GM19043 (cell line): Measurements from ENCODE around the gene CRYBG3.
"Not testable (repeated sequence)": the region's sequence is repeated elsewhere in the genome, so short reads cannot be mapped to it uniquely, and the experiment has no call there.

Experiments used
- ATAC-seq: cut with Tn5 transposase; IDR thresholded peaks from one replicate; pipeline ENCODE4 v1.9.1; 2021; ENCODE audit warnings: low read depth; ENCODE audit not compliant: unreplicated experiment

CRYBG3 gene

GRCh38 chr3:97895216-97895615, 73.4 kb downstream of the CRYBG3 start:
- peak; percentile 61 for ATAC-seq

DNA sequence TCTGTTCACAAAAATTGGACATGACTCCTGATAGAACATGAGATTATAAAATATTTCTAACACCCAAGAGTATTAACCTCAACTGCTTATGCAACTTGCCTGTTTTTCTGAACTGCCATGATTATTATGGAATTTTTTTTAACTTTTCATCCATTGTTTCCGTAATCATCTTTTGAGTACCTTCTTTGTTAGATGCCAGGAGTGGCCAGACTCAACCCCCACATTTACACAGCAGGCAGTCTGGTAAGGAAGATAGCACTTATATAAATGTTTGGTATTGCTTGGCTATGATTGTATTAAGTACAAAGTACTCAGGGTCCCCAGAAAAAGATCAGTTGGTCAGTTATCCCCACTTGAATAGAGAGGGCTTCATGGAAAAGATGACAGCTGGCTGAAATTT, 74.3 kb downstream of the CRYBG3 start:
- no peak for ATAC-seq

DNA sequence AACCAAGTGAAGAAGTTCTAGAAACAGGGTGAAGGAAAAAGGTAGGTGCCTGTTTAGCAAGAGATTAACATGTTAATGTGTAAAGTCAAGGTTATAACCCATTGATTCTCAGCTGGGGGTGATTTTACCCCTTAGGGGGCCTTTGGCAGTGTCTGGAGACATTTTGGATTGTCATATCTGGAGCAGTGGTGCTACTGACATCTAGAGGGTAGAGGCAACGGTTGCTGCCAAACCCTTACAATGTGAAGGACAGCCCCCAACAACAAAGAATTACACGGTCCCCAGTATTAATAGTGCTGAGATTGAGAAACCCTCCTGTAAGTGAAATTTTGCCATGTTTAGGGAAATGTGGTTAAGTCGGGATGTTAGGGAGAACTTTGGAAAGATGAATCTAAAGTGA, 74.7 kb downstream of the CRYBG3 start:
- ATAC-seq = no peak

DNA sequence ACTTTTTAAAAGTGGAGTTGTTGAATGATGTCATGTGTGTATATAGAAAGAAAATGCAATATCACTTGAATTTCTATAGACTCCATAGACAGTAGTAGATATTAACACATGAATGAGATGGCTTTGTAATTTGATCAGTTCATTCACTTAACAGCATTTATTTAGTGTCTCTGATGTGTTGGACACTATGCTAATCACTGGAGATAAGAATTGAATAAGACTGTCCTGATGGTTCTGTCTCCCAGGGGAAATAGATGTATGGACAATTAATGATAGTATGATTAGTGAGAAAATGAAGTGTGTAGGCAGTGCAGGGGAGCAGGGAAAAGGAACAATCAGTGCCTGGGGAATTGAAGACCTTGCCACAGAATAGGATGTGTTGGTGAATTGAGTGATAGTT, 77.5 kb downstream of the CRYBG3 start:
- ATAC-seq = no peak

GRCh38 chr3:97901313-97902248, 79.8 kb downstream of the CRYBG3 start:
- ATAC-seq = no peak

DNA sequence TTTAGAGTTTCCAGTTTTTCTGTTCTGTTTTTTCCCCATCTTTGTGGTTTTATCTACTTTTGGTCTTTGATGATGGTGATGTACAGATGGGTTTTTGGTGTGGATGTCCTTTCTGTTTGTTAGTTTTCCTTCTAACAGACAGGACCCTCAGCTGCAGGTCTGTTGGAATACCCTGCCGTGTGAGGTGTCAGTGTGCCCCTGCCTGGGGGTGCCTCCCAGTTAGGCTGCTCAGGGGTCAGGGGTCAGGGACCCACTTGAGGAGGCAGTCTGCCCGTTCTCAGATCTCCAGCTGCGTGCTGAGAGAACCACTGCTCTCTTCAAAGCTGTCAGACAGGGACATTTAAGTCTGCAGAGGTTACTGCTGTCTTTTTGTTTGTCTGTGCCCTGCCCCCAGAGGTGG, 88.0 kb downstream of the CRYBG3 start:
- not testable (repeated sequence) for ATAC-seq

- not testable (repeated sequence) for ATAC-seq
These were observed 88.5 kb downstream of the CRYBG3 start for GRCh38 chr3:97910236-97910831.

- no peak for ATAC-seq
These were observed 89.1 kb downstream of the CRYBG3 start for GRCh38 chr3:97910931-97911351.

DNA sequence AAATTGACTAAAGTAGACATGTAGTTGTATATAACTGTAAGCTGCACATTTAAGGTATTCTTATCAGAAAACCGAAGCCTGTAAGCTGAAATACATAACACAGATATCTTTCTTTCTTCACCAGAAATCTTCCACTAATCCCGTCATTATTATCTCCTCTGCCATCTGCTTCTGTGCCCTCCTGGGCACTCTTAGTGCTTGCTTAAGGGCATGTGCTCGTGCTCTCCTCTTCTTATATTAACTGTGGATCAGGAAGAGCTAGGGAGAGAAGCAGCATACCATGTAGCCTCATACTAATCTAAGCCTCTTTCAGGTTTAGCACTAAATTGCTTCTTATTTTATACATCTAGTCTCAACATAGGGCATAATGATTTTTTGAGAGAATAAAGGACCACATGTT, 89.6 kb downstream of the CRYBG3 start:
- ATAC-seq = no peak

- ATAC-seq = no peak
These were observed 92.6 kb downstream of the CRYBG3 start for GRCh38 chr3:97914388-97914787.

GRCh38 chr3:97916576-97916975, 94.8 kb downstream of the CRYBG3 start:
- ATAC-seq = no peak

DNA sequence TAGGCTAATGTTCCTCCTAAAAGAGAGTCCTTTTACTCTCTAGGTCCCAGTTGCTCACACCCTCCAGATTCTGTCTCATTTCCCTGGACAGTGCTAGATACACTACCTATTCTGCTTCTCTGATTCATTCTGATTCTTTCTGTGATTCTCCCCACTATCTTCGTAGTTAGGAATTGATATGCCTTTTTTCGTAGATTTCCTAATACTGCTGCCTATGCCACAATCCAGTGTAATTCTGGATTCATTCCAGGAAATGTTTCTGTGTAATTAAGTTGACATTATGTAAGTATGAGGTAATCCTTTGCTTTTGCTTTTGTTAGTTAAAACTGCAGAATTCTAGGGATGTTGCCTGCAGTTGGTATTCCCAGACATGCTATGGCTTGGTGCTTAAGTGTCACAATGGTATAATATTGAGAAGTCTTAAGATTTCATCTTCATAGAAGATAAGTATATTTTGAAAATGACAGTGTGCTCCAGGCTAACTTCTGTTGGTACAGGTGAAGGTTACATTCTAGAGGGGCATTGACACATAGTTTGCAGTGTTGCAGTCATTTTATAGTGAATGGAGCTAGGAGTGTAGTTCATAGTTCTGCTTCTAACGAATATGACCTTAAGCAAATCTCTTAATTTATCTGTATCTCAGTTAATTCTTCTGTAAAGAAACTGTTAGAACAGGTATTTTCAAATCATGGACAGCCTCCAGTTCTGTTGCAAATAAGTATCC, 96.2 kb downstream of the CRYBG3 start:
- no peak for ATAC-seq

DNA sequence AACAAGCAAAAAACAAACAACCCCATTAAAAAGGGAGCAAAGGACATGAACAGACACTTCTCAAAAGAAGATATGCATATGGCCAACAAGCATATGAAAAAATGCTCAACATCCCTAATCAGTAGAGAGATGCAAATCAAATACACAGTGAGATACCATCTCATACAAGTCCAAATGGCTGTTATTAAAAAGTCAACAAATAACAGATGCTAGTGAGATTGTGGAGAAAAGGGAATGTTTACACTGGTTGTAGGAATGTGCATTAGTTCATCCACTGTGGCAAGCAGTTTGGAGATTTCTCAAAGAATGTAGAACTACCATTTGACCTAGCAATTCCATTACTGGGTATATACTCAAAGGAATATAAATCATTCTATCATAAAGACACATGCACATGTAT, 105.9 kb downstream of the CRYBG3 start:
- no peak for ATAC-seq

DNA sequence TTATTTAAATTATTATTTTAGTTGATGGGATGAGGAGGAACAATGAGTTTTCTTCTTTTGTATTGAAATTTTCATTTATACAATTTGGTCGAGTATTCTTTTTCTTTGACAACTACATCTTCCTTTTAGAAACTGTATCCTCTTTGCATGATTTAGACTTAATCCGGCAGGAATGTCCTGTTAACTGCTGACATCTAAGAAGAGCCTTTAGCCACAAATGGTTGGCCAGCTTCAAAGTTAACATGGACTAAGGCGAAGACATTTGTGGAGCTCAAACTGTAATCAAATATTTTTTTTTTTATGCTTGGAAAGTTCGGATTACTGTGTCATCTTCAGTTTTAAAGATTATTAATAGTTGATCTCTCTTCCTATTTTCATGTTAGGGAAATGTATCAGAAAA, 107.2 kb downstream of the CRYBG3 start:
- no peak for ATAC-seq

- ATAC-seq = no peak
These were observed 108.2 kb downstream of the CRYBG3 start for GRCh38 chr3:97930018-97930417.

GRCh38 chr3:97931218-97931617, 109.4 kb downstream of the CRYBG3 start:
- ATAC-seq = no peak

GRCh38 chr3:97932387-97932801, 110.6 kb downstream of the CRYBG3 start:
- ATAC-seq = no peak

DNA sequence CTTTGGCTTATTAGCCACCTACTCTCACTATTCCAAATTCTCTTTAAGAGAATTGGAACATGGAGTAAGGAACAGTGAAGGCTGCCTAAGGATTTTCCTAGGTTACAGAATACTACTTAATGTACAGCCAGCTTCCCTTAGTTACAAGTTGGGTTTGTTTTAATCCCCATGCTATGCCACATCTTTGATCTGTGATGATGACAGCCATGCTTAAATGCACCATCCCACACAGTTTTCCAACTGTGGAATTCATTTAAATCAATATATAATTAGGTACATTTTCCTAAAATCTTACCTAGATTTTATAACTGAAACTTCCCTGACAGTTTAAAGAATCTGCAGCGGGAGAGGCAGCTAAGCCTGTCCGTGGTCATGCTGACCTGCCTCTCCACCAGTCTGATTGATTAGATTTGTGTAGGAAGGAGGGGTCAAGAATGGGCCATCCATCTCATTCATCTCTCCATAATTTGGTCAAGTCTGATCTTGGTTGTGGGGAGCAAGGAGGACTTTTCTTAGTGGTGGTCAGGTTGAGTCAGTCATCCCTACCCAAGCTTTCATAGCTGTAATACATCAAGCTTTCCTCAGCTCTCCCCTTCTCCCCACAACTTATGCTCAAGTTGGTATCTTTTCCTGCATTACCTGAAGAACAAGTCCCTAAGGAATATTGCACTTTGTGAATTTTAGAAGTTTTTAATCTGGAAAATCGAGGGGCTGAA, 113.3 kb downstream of the CRYBG3 start:
- no peak for ATAC-seq

GRCh38 chr3:97935842-97936241, 114.0 kb downstream of the CRYBG3 start:
- ATAC-seq = no peak

DNA sequence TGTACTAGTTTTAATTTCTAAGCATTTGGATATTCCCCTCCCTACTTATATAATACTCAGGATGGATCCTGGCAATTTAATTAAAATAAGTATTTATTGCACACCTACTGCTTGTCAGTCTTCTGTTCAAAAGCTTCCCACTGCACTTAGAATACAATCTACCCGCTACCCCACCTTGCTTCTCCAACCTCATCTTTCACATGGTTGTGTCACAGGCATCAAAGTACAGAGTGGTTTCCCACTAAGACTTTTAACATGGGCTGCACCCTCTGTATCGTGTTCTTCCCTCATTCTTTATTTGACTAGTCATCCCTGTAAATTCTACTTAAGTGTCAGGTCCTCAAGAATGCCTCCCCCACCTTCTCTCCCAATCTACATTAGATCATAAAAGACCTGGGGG, 115.4 kb downstream of the CRYBG3 start:
- no peak for ATAC-seq

GRCh38 chr3:97938444-97938843, 116.6 kb downstream of the CRYBG3 start:
- ATAC-seq = no peak
